Brain microvascular endothelial cell (primary cell): ENCODE measurements around the gene JARID2.

Source experiments
- DNase-seq: peaks from one replicate; pipeline ENCODE4 v3.0.0-alpha.2; 2020
- H3K27ac ChIP-seq: fragments of 250-450 bp; sonication (Bioruptor Pico); 2 replicates; pipeline ENCODE4 v1.5.1; 2020; ENCODE audit warnings: mild to moderate bottlenecking, moderate library complexity
- H3K27me3 ChIP-seq: fragments of 250-450 bp; sonication (Bioruptor Pico); replicated peaks from 2 replicates; pipeline ENCODE4 v1.5.1; 2020; ENCODE audit warnings: mild to moderate bottlenecking
- H3K36me3 ChIP-seq: fragments of 250-450 bp; sonication (Bioruptor Pico); replicated peaks from 2 replicates; pipeline ENCODE4 v1.5.1; 2020; ENCODE audit warnings: mild to moderate bottlenecking
- H3K4me3 ChIP-seq: 2 replicates; pipeline ENCODE4 v1.5.1; 2011; ENCODE audit warnings: low read depth, mild to moderate bottlenecking, control low read depth, low read length, moderate library complexity
- in situ Hi-C: cut with HindIII; loops from 2 replicates; pipeline ENCODE4 v1.10.0; 2017; ENCODE audit warnings: low sequenced_read_pairs, low pct_ligation_motif_present
- TF ChIP-seq, protein P1 (sequence below): IDR thresholded peaks from 2 replicates; pipeline ENCODE4 v1.5.1; 2011; ENCODE audit warnings: low read depth, mild to moderate bottlenecking, moderate library complexity, low read length, control low read depth, inconsistent platforms; ENCODE audit errors: missing control alignments

The JARID2 gene

DNA sequence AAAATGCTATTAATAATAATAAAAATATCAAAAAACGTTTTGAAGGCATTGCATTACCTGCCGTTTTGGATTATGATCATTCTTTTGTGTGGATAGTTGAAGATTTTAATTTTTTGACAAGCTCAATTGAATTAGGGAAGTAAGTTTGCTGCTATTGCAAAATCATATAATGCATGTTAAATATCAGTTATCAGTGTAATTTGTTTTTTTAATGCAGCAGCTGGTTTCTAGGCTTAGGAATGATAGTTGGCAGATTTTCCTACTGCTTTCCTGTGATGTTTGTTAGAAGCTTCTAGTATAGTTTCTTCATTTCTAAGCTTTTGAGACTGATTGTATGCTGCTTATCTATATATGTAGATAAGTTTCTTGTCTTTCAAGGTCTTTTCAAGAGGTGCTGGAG lies 99.0 kb downstream of the JARID2 start:
- Histone ChIP-seq H3K27me3 (no peaks in the 10 kb centered on the region), H3K27ac (no peak overlapping the region), H3K36me3 (no peaks in the 10 kb centered on the region), H3K4me3 (no peak overlapping the region)
- DNase-seq, result no peak
- in situ Hi-C loops, result no loop called here
- TF ChIP-seq, protein P1, sequence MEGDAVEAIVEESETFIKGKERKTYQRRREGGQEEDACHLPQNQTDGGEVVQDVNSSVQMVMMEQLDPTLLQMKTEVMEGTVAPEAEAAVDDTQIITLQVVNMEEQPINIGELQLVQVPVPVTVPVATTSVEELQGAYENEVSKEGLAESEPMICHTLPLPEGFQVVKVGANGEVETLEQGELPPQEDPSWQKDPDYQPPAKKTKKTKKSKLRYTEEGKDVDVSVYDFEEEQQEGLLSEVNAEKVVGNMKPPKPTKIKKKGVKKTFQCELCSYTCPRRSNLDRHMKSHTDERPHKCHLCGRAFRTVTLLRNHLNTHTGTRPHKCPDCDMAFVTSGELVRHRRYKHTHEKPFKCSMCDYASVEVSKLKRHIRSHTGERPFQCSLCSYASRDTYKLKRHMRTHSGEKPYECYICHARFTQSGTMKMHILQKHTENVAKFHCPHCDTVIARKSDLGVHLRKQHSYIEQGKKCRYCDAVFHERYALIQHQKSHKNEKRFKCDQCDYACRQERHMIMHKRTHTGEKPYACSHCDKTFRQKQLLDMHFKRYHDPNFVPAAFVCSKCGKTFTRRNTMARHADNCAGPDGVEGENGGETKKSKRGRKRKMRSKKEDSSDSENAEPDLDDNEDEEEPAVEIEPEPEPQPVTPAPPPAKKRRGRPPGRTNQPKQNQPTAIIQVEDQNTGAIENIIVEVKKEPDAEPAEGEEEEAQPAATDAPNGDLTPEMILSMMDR, result no peak

DNA sequence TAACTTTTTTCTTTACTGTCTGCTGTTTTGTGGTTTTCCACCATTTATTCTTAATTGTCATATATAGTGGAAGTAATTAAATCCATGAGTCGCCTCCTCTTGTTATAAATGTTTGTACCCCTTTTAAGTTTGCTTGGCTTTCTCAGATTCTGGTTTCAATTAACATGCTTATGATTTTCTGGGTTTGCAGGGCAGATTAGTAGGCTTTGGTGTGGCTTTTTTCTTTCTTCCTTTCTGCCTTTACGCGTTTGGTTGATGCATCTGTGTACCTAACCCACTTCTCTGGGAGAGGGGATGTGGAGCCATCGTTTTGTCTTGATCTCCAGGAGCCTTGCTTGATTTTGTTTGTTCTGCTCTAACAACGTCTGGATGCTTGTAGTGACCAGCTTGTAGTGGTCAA lies 100.4 kb downstream of the JARID2 start:
- Histone ChIP-seq H3K27ac (no peak overlapping the region), H3K27me3 (no peaks in the 10 kb centered on the region), H3K4me3 (no peak overlapping the region), H3K36me3 (no peaks in the 10 kb centered on the region)
- DNase-seq, result no peak
- in situ Hi-C loops, result no loop called here
- TF ChIP-seq, protein P1, result no peak

DNA sequence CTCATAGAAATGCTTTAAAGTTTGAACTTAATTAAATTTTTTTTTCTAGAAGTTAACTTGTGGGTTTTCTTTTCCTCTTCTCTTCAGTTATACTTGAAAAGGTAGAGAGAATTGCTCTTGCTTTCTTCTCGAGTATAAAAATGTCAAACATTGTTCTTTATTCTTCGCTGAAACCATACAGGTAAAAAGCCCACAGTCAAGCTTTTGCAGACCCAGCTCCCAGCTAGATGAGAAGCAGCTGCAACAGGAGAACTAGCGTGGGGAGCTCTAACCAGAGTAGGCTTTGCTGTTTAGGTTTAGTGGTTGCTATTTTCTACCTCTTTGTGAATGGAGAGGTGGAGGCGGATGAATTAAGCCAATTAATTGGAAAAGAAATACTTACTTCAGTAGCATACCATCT lies 102.7 kb downstream of the JARID2 start:
- Histone ChIP-seq H3K4me3 (no peak overlapping the region), H3K27me3 (no peaks in the 10 kb centered on the region), H3K27ac (no peak overlapping the region), H3K36me3 (no peaks in the 10 kb centered on the region)
- DNase-seq, result no peak
- in situ Hi-C loops, result no loop called here
- TF ChIP-seq, protein P1, result no peak

DNA sequence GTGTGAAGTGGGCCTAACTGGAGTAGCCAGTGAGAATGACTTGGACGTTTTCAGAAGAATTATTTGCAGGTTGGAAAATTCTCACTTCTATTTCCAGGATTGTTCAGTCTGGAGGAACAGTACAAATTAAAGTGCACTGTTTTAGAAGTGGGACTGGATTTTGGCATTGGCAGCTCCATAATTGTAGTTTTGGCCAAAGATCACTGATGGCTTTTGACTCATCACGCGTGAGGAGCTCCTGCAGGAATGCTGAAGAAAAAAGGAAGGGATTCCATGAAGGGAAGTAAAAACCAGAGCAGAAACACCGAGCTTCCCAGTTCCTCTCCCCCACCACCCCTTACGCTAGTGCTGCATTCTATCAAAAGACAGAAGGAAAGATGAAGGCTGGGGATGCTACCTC lies 103.5 kb downstream of the JARID2 start:
- no peaks in the 10 kb centered on the region for H3K36me3 ChIP-seq
- no peaks in the 10 kb centered on the region for H3K27me3 ChIP-seq
- H3K4me3 ChIP-seq, result no peak overlapping the region
- TF ChIP-seq, protein P1, result no peak
- no peak overlapping the region for H3K27ac ChIP-seq
- no peak for DNase-seq
- in situ Hi-C loops, result no loop called here

DNA sequence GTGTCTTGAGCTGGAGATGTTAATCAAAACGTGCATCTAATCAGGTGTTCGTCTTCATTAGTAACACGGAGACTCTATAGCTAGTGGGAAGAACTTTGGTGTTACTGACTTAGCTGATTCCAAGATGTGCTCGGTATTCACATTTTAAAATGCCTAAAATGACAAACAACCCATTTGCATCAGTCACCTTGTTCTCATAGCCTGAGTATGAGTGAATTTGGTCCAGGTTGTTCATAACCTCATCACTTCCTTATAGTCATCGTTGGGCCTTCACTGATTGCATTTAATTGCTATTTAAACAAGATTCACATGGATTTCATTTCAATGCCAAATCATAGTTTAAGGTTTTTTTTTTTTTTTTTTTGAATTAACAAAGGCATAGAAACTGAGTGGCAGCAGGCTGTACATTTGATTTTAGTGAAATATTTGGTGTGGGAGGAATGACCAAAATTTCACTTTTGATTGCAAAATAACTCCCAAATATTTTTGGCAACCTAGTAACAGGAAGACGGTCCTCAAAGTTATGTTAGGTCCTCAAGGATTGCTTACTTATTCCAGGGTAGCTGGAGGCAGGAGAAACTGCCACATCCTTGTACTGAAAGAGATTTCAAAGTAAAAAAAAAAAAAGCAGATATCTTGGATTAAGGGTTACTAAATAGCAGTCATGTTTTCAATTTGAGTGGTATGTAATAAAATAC lies 104.7 kb downstream of the JARID2 start:
- TF ChIP-seq, protein P1, result no peak
- in situ Hi-C loops, result no loop called here
- Histone ChIP-seq H3K36me3 (no peaks in the 10 kb centered on the region), H3K4me3 (no peak overlapping the region), H3K27ac (no peak overlapping the region), H3K27me3 (no peaks in the 10 kb centered on the region)
- DNase-seq, result no peak

DNA sequence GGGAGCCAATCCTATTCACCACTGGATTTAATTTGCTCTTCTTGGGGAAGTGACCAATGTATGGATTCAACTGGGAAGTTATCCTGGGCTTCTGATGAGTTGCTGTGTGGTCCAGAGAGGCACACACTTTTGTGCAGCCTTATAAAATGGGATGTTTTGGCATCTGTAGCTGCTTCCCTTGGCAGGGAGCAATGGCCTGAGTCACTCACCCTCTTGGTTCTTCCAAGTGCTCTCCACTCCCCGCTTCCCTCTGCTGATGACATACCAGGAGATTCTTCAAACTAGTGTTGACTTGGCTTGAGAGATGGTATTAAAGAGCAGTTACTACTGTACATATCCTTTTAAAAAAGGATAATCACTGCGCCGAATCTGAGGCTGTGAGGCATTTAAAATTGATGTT lies 105.8 kb downstream of the JARID2 start:
- Histone ChIP-seq H3K4me3 (no peak overlapping the region), H3K36me3 (no peaks in the 10 kb centered on the region), H3K27ac (no peak overlapping the region), H3K27me3 (no peaks in the 10 kb centered on the region)
- TF ChIP-seq, protein P1, result no peak
- peak; percentile 63 for DNase-seq
- in situ Hi-C loops, result no loop called here
